Posterior vena cava (tissue), 2 donors: ENCODE data around the gene HSPD1. TPM values are rescaled to one million over a fixed set of nuclear protein-coding genes. Genes with fewer than 3 reads are reported as not detected.
"Not testable (repeated sequence)": the region's sequence is repeated elsewhere in the genome, so short reads cannot be mapped to it uniquely, and the experiment has no call there.

ENCODE experiments used
- DNase-seq: peaks from one replicate; pipeline ENCODE4 v3.0.0-alpha.2; 2020; ENCODE audit warnings: low spot score
- intact Hi-C, 2 donors: fragments of 100-400 bp; cut with DNase I; formaldehyde crosslinking; loops; one replicate each; pipeline versions ENCODE4 v1.14.1 to v1.14.2; 2022 to 2023
- total RNA-seq, 2 donors: library from RNA; stranded (reverse); fragmentation: NEBNext Ultra II Directional; extraction: Animal tissue kit (Norgen Biotek cat#: 25700); gene quantifications; one replicate each; pipeline ENCODE4 v1.2.1, GENCODE V29; 2021
- donor health status: DM: yes; HTN: yes; CAD: no.
- donor health status: DM: yes; HTN: yes; CAD: no.

Gene HSPD1
- total RNA-seq, 2 donors from 2014 or later = 106 to 131 TPM

- intact Hi-C loops = loop anchor here (2.0 to 5.0 kb wide), 2 partner anchors 18 to 590 kb away; partner anchors contain the start of gene SF3B1 (in 1 of the 2)
- DNase-seq = no peak
Measured at GRCh38 chr2:197452754-197453122, 46.9 kb downstream of the HSPD1 start.

- intact Hi-C loops = loop anchor here in 1 of 2 donors (5.0 kb wide), 1 partner anchor 591 kb away; no protein-coding TSS in a partner anchor
- DNase-seq = not testable (repeated sequence)
Measured at GRCh38 chr2:197450935-197451358, 48.7 kb downstream of the HSPD1 start.

DNA sequence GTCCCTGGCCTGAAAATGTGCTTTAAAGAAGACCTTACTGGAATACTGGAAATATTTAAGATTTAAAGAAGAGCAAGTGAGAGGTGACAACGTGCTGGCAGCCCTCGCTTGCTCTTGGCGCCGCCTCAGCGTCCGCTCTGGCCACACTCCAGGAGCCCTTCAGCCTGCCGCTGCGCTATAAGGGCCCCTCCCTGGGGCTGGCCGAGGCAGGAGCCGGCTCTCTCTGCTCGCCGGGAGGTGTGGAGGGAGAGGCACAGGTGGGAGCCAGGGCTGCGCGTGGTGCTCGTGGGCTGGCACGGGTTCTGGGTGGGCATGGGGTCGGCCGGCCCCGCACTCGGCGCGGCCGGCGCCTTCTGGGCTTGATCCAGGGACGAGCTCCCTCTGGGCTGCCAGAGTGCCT, 49.2 kb downstream of the HSPD1 start:
- DNase-seq = no peak

DNA sequence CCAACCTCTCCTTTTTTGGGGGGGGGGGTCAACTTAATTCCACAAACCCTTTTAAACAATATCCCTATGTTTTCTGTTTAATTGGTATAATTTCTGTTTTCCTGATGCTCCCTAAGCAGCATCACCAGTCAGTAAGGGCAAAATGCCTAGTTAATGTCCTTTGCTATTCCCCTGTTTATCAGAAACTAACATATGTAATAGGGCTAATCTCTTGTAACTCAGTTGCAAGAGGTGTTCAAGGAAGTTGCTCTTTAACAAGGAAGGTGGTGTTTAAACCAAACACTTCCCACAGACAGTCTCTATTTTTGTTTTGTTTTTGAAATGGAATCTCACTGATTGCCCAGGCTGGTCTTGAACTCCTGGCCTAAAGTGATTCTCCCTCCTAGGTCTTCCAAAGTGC, 52.8 kb downstream of the HSPD1 start:
- no peak for DNase-seq
- intact Hi-C loops = no loop called here

More for the DNA sequence above, 49.2 kb downstream of the HSPD1 start:
- intact Hi-C loops = loop anchor here in 1 of 2 donors (5.0 kb wide), 1 partner anchor 592 kb away; no protein-coding TSS in a partner anchor

- intact Hi-C loops = no loop called here
- no peak for DNase-seq
Measured at GRCh38 chr2:197445746-197446145, 53.9 kb downstream of the HSPD1 start.

DNA sequence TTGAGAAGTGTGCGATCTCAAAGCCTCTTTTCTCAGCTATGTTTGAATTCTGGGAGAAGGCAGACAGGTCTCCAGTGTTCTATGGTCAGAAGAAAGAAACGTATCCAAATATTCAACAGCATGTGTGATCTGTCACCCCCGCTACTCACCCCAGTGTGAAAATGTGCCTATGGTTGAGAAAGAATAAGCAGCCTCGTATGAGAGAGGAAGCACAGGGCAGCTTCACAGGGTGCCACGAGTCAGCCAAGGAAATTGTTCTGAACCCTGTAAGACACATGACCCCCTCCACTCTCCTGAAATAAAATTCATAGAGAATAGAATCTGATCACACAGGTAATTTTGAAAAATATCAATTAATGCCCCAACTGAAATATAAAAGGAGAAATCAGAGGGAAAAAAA, 56.8 kb downstream of the HSPD1 start:
- intact Hi-C loops = no loop called here
- DNase-seq = no peak

GRCh38 chr2:197437380-197437779, 62.3 kb downstream of the HSPD1 start:
- intact Hi-C loops = no loop called here
- DNase-seq = no peak

Other genes starting within 250 kb of the HSPD1 start
- 10 to 100 TPM; 21.2 to 24.5 TPM for gene ANKRD44, start 189.1 kb downstream of the HSPD1 start, total RNA-seq
- gene SF3B1, start 64.8 kb downstream of the HSPD1 start, total RNA-seq = 100 to 1,000 TPM; 190 to 201 TPM
- 10 to 100 TPM; 29.5 to 42.9 TPM for gene COQ10B, start 46.3 kb downstream of the HSPD1 start, total RNA-seq
- 10 to 100 TPM; 54.5 to 60.5 TPM for gene HSPE1, start 539 bp upstream of the HSPD1 start, total RNA-seq
- 10 to 100 TPM; 35.1 to 55.4 TPM for gene MOB4, start 16.2 kb upstream of the HSPD1 start, total RNA-seq
- 10 to 100 TPM in 1 of 2 donors, 1 to 10 TPM in 1; 5.4 to 11.4 TPM for gene RFTN2, start 175.7 kb upstream of the HSPD1 start, total RNA-seq
- gene MARS2, start 205.5 kb upstream of the HSPD1 start, total RNA-seq = 1 to 10 TPM; 3.4 to 3.5 TPM